Activated CD8-positive, alpha-beta memory T cell treated with anti-CD3 and anti-CD28 coated beads for 1 hour (primary cell): Measurements from ENCODE around the gene FASN.

ENCODE experiments used
- DNase-seq, 2 donors: peaks; one replicate each; pipeline ENCODE4 v3.0.0-alpha.2; 2020; ENCODE audit warnings: low read depth in 1 of 2; ENCODE audit errors: extremely low read depth in 1 of 2

Gene FASN

GRCh38 chr17:82089723-82090548 lies 8.1 kb downstream of the FASN start:
- no peak for DNase-seq

GRCh38 chr17:82088838-82089722 lies 9.0 kb downstream of the FASN start:
- no peak for DNase-seq

GRCh38 chr17:82087961-82088837 lies 9.8 kb downstream of the FASN start:
- no peak for DNase-seq

- no peak for DNase-seq
Observed at GRCh38 chr17:82086941-82087906, 10.8 kb downstream of the FASN start.

GRCh38 chr17:82085931-82086764 lies 11.9 kb downstream of the FASN start:
- no peak for DNase-seq

- DNase-seq = no peak
Observed at GRCh38 chr17:82085031-82085861, 12.8 kb downstream of the FASN start.

- no peak for DNase-seq
Observed at GRCh38 chr17:82084373-82085030, 13.5 kb downstream of the FASN start.

GRCh38 chr17:82083533-82084359 lies 14.3 kb downstream of the FASN start:
- no peak for DNase-seq

- DNase-seq = no peak
Observed at GRCh38 chr17:82083009-82083408, 15.0 kb downstream of the FASN start.

- DNase-seq = no peak
Observed at GRCh38 chr17:82082456-82082855, 15.6 kb downstream of the FASN start.

GRCh38 chr17:82081966-82082365 lies 16.1 kb downstream of the FASN start:
- no peak for DNase-seq

GRCh38 chr17:82081546-82081945 lies 16.5 kb downstream of the FASN start:
- no peak for DNase-seq

GRCh38 chr17:82080789-82081464 lies 17.1 kb downstream of the FASN start:
- no peak for DNase-seq

GRCh38 chr17:82080048-82080788 lies 17.8 kb downstream of the FASN start:
- no peak for DNase-seq

GRCh38 chr17:82079001-82079677 lies 18.9 kb downstream of the FASN start:
- DNase-seq = no peak
